OCI-LY1 (cell line): ENCODE data around the gene CX3CL1.

Source experiments
- H2AFZ ChIP-seq: fragments of 200-600 bp; sonication (generic), shearing (Covaris generic); 2 replicates; pipeline ENCODE4 v1.6.0; 2014; ENCODE audit warnings: antibody characterized with exemption, mild to moderate bottlenecking, low read length
- H3F3A ChIP-seq: fragments of 200-600 bp; sonication (generic), shearing (Covaris generic); 2 replicates; pipeline ENCODE4 v1.6.0; 2014; ENCODE audit warnings: mild to moderate bottlenecking, antibody characterized with exemption, low read length, moderate library complexity; ENCODE audit not compliant: insufficient read depth
- H3K27ac ChIP-seq: fragments of 200-600 bp; sonication (generic); 2 replicates; pipeline ENCODE4 v1.5.1; 2014; ENCODE audit warnings: low read length, mixed run types, mild to moderate bottlenecking, low read depth; ENCODE audit not compliant: poor library complexity, severe bottlenecking
- H3K27me3 ChIP-seq: fragments of 200-600 bp; sonication (generic); 2 replicates; pipeline ENCODE4 v1.6.0; 2014; ENCODE audit warnings: antibody characterized with exemption, mild to moderate bottlenecking, low read length, moderate library complexity; ENCODE audit not compliant: insufficient read depth
- H3K36me3 ChIP-seq: fragments of 200-600 bp; sonication (generic); 2 replicates; pipeline ENCODE4 v1.6.1; 2014; ENCODE audit warnings: mild to moderate bottlenecking, antibody characterized with exemption, low read length, moderate library complexity, mixed read lengths; ENCODE audit not compliant: insufficient read depth
- H3K4me1 ChIP-seq: fragments of 200-600 bp; sonication (generic); 2 replicates; pipeline ENCODE4 v1.5.1; 2014; ENCODE audit warnings: mild to moderate bottlenecking, low read length, moderate library complexity; ENCODE audit not compliant: insufficient read depth, severe bottlenecking
- H3K4me2 ChIP-seq: fragments of 200-600 bp; sonication (generic), shearing (Covaris generic); 2 replicates; pipeline ENCODE4 v1.6.1; 2014; ENCODE audit warnings: low read length
- H3K4me3 ChIP-seq: fragments of 200-600 bp; sonication (generic); 2 replicates; pipeline ENCODE4 v1.5.1; 2014; ENCODE audit warnings: low read length, low read depth, mild to moderate bottlenecking, mixed read lengths; ENCODE audit not compliant: poor library complexity, severe bottlenecking
- H3K79me2 ChIP-seq: fragments of 200-600 bp; shearing (Covaris generic); 2 replicates; pipeline ENCODE4 v1.6.1; 2016; ENCODE audit warnings: mixed run types, low read length, mixed read lengths; ENCODE audit not compliant: insufficient read depth
- H3K9ac ChIP-seq: fragments of 200-600 bp; sonication (generic), shearing (Covaris generic); 2 replicates; pipeline ENCODE4 v1.6.1; 2014; ENCODE audit warnings: mild to moderate bottlenecking, low read length, mixed read lengths
- H3K9me2 ChIP-seq: fragments of 200-600 bp; sonication (generic), shearing (Covaris generic); 2 replicates; pipeline ENCODE4 v1.6.1; 2014; ENCODE audit warnings: low read depth, mild to moderate bottlenecking, low read length, mixed read lengths
- H3K9me3 ChIP-seq: fragments of 200-600 bp; shearing (Covaris generic); 2 replicates; pipeline ENCODE4 v1.6.1; 2014; ENCODE audit warnings: low read length, mixed read lengths
- H4K20me1 ChIP-seq: fragments of 200-600 bp; sonication (generic), shearing (Covaris generic); 2 replicates; pipeline ENCODE4 v1.6.0; 2016; ENCODE audit warnings: mild to moderate bottlenecking, low read length; ENCODE audit not compliant: insufficient read depth
- CTCF ChIP-seq: fragments of 200-600 bp; sonication (generic), shearing (Covaris generic); IDR thresholded peaks from 2 replicates; pipeline ENCODE4 v1.5.1; 2017; ENCODE audit warnings: mild to moderate bottlenecking, antibody characterized with exemption, low read length, moderate library complexity, mixed read lengths
- EZH2 ChIP-seq: fragments of 200-600 bp; sonication (generic), shearing (Covaris generic); IDR thresholded peaks from 2 replicates; pipeline ENCODE4 v1.8.0; 2017; ENCODE audit warnings: borderline replicate concordance, mixed run types, mild to moderate bottlenecking, antibody characterized with exemption, low read length, moderate library complexity, mixed read lengths

CX3CL1 gene

GRCh38 chr16:57347858-57348257, 24.4 kb upstream of the CX3CL1 start:
- Histone ChIP-seq H3F3A (no peaks in the 10 kb centered on the region), H2AFZ (no peak overlapping the region), H3K9me2 (no peaks in the 10 kb centered on the region), H3K9me3 (no peaks in the 10 kb centered on the region), H3K4me2 (no peak overlapping the region), H3K27ac (no peak overlapping the region), H3K27me3 (no peaks in the 10 kb centered on the region; the same call in 1 of the 2 replicates), H4K20me1 (no peaks in the 10 kb centered on the region), H3K4me3 (no peak overlapping the region), H3K79me2 (no peaks in the 10 kb centered on the region), H3K9ac (no peak overlapping the region), H3K36me3 (no peaks in the 10 kb centered on the region), H3K4me1 (no peaks in the 10 kb centered on the region)
- TF ChIP-seq CTCF (no peak), EZH2 (no peak)

- Histone ChIP-seq H2AFZ (no peak overlapping the region), H3K4me1 (no peaks in the 10 kb centered on the region), H3K9ac (no peak overlapping the region), H3K36me3 (no peaks in the 10 kb centered on the region), H3K9me3 (no peaks in the 10 kb centered on the region), H3K4me2 (no peak overlapping the region), H4K20me1 (no peaks in the 10 kb centered on the region), H3K27ac (no peak overlapping the region), H3K4me3 (no peak overlapping the region), H3K79me2 (no peaks in the 10 kb centered on the region), H3F3A (no peaks in the 10 kb centered on the region), H3K27me3 (no peaks in the 10 kb centered on the region; the same call in 1 of the 2 replicates), H3K9me2 (no peaks in the 10 kb centered on the region)
- no peak for TF ChIP-seq EZH2
These were observed 24.0 kb upstream of the CX3CL1 start for GRCh38 chr16:57348327-57348726.

- H3K27ac ChIP-seq = no peak overlapping the region
- no peaks in the 10 kb centered on the region for H3K36me3 ChIP-seq
- TF ChIP-seq EZH2 (no peak), CTCF (no peak)
- H3F3A ChIP-seq = no peaks in the 10 kb centered on the region
- no peak overlapping the region for H3K4me2 ChIP-seq
- no peaks in the 10 kb centered on the region for H3K9me3 ChIP-seq
- H3K4me3 ChIP-seq = no peak overlapping the region
- no peaks in the 10 kb centered on the region; the same call in 1 of the 2 replicates for H3K27me3 ChIP-seq
- H3K79me2 ChIP-seq = no peaks in the 10 kb centered on the region
- no peak overlapping the region for H2AFZ ChIP-seq
- no peaks in the 10 kb centered on the region for H4K20me1 ChIP-seq
- no peak overlapping the region for H3K9ac ChIP-seq
- no peaks in the 10 kb centered on the region for H3K9me2 ChIP-seq
- no peaks in the 10 kb centered on the region for H3K4me1 ChIP-seq
These were observed 22.9 kb upstream of the CX3CL1 start for GRCh38 chr16:57349212-57350031.

GRCh38 chr16:57352636-57353047, 19.6 kb upstream of the CX3CL1 start:
- Histone ChIP-seq H2AFZ (no peak overlapping the region), H3K27me3 (no peaks in the 10 kb centered on the region), H3K79me2 (no peaks in the 10 kb centered on the region), H3K36me3 (no peaks in the 10 kb centered on the region), H3K4me1 (no peaks in the 10 kb centered on the region), H3K9me3 (no peaks in the 10 kb centered on the region), H3K4me3 (no peak overlapping the region), H3K4me2 (no peak overlapping the region), H3K9ac (no peak overlapping the region), H3K9me2 (no peaks in the 10 kb centered on the region), H4K20me1 (no peaks in the 10 kb centered on the region), H3K27ac (no peak overlapping the region), H3F3A (no peaks in the 10 kb centered on the region)
- TF ChIP-seq CTCF (no peak), EZH2 (no peak)
